ENCODE data around the gene LRRC46.

LRRC46 gene

GRCh38 chr17:47873200-47874090, 42.0 kb downstream of the LRRC46 start:
- in situ Hi-C loops (cut with MboI; ENCODE audit: low sequenced_read_pairs), result no loop called here

DNA sequence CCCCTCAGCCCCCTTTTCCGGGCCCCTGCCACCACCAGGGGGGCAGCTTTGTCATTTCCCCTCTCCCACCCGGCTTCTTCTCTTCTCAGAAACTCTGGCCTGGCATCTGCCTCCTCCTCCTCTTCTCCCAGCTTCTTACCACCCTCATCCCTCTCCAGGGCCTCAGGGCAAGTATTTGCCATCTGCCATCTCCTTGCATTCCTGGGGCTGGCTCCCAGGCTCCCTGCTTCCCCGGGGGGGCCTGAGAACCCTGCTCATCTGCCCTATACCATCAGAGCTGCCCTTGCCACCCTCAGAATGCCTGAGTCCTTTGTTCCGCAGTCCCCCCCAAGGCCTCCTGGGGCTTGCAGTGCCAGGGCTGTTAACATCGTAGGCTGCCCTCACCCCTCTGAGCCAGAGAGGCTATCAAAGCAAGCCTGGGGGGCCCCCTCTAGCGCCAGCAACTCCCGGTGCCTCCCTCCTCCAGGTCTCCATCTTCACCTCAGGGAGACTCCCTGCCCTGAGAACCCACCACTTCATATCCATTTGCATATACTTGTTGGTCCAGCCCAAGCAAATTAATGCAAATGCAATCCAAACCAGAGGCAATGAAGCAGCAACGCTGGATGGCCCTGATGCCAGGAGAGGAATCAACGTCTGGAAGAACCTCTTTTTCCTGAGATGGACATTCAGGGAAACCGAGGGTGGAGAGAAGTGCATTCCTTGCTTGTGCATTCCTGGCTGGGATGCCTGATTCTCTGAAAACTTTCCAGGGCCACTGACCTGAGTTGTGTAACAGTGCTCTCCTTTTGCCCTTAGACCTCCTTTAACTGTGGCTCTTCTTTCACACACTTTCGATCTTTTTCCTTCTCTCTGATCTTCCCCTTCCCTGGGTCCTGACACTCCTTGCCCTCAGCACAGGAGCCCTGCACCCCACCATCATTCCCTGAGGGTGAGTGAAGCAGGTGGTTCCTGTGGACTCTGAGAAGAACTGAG, 43.8 kb downstream of the LRRC46 start:
- in situ Hi-C loops (cut with MboI; ENCODE audit: low sequenced_read_pairs), result no loop called here

DNA sequence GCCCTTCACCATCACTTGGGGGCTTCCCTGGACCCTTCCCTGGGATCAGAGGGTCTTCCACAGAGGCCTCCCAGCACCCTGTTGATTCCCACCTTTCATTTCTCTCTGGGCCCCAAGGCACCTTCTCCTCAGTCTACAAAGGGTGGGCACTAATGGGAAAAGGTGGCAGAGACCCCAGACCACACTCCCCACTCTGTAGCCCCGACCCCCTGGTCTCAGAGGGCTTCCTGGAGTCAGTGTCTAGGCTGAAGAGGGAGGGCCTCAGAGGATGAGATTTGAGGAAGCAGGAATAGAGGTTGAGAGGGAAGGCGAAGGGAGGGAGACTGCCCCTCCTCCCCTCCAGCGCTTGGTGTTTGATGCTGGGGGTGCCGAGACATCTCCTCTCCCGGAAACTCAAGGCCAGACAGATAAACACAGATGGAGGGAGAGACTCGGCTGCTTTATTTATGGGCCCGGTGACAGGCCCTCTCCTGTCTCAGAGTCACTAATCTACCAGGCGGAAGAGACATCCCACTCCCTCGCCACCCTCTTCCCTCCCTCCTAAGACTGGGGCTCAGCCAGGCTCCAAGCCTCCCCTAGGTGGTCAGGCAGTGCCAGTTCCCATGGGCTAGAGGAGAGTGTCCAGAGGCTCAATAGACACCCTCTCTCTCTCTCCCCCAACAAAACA, 46.0 kb downstream of the LRRC46 start:
- in situ Hi-C loops (cut with MboI; ENCODE audit: low sequenced_read_pairs), result no loop called here

GRCh38 chr17:47878203-47879027, 46.9 kb downstream of the LRRC46 start:
- in situ Hi-C loops (cut with MboI; ENCODE audit: low sequenced_read_pairs), result no loop called here

GRCh38 chr17:47879028-47879585, 47.6 kb downstream of the LRRC46 start:
- in situ Hi-C loops (cut with MboI; ENCODE audit: low sequenced_read_pairs), result no loop called here

- in situ Hi-C loops (cut with MboI; ENCODE audit: low sequenced_read_pairs), result no loop called here
These were observed 48.4 kb downstream of the LRRC46 start for GRCh38 chr17:47879776-47880454.

DNA sequence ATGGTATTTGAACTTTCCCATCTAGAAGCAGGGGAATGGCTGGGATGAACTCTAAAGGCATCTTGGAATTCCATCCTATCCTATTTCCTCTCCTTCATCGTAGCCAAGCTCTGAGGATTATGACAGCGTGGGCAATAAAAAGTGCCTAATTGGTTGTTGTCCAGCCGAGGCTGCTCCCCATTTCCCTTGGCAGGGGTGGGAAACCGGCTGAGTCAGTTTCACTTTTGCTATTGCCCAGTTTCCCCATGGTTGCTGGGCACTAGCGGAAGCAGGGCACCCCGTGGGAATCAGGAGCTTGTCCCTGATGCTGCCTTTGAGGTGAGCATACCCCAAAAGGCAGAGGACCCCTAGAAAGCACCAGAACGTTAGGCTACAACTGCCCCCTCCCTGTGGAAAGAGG, 50.8 kb downstream of the LRRC46 start:
- in situ Hi-C loops (cut with MboI; ENCODE audit: low sequenced_read_pairs), result no loop called here

DNA sequence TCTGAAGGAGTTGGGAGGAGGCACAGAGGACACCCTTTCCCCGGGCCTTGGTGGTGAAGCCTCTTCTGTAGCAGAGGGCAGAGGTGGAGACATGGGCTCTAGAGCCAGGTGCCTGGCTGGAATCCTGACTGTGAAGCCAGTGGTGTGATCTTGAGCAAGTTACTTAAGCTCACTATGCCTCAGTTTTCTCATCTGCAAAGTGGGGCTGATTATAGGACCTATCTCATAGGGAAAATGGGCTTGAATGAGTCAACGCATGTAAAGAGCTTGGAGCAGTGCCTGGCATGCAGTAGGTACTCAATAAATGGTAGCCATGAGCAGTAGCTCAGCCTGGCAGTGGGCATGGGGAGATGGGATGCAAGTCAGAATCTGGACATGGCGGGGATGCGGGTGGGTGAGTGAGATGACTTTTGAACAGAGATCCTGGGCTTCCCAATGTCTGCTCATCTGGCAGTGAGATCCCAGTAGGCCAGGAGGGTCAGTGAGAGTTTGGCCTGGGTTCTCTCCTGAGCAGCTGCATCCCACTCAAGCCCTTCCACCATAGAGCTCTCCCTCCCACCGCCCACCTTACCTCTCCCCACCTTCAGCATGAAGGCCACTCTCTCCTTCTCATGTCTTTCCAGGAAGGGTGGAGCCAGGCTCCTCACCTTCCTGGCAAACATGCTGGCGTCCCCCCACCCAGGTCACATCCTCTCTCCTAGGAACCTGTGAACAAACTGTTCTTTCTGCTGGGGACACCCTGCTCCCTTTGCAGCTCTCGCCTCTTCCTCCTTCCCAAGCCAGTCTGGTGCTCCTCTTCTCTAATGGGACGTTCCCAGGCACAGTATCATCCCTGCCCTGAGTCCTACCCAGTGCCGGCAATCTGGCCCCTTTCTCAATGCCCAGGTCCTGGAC, 51.5 kb downstream of the LRRC46 start:
- in situ Hi-C loops (cut with MboI; ENCODE audit: low sequenced_read_pairs), result no loop called here

DNA sequence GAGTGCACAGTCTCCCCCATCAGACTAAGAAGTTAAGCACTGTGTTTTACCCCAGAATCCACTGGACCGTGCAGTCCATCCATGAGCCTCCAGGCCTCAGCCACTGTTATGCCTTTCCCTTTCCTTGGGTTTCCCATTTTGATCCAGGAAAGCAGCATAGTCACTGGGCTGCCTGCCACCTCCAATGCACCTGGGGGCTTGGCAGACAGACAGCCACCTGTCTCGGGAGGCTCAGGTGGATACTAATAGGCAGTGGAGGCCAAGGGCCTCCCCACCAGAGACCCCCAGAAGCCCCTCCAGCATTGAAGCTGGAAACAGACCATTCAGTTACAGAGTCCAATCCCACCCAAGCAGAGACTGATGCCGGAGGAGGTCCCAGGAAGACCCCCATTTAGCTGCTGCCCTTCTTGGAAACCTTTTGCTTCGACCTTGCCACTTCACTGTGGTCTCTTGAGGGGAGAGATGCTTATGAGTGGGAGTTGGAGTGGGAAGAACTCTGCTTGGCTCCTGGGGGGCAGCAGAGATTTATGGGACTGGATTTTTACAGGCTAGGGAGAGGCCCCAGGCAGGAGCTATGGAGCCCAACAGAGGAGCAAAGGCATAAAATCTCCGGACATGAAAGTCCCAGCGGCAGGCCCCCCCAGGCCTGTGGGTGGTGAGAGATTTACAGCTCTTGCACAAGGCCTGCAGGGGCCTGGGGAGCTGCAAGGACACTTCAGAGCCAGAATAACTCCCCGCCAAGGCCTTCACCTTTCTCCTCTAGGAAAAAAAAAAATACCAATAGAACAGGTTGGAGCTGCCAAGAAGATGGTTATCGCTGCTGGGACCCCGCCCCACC, 52.3 kb downstream of the LRRC46 start:
- in situ Hi-C loops (cut with MboI; ENCODE audit: low sequenced_read_pairs), result no loop called here

- in situ Hi-C loops (cut with MboI; ENCODE audit: low sequenced_read_pairs), result no loop called here
These were observed 52.9 kb downstream of the LRRC46 start for GRCh38 chr17:47884427-47884740.

DNA sequence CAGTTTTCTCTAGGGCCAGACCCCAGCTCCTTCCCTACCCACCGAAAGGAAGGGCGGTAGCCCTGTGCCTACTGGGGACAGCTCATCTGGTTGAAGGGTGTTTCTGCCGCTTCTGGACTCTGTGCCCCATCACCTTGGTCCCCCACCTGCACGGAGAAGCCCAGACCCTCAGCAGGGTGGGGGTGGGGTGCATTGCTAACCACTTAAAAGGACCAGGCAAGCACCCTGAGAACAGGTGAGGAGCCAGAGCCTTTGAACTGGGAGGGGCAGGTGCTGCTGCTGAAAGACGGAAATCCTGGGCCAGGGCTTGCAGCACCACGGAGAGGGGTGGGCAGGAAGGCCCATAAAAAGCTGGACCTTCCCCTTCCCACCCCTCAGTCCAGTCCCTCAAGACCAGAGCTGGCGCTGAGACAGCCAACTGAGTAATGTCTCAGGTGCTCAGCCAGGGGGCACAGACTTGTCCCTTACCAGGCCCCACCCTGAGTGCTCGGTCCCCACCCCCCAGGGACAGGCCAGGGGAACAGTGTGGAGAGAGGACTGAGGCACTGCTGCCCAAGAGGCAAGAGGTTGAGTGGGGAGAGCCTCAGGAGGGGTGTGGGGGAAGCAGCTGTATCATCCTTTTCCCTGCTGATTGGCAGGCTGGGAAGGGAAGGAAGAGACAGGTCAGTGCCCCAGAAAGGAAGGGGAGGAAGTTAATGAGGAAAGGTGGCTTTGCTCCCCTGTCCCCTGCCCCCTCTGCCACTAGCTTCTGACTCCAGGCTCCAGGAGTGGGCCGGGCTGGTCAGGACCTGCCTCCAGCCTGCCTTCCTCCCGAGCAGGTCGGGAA, 53.6 kb downstream of the LRRC46 start:
- in situ Hi-C loops (cut with MboI; ENCODE audit: low sequenced_read_pairs), result no loop called here
